MCF 10A (cell line): ENCODE measurements around the gene REST. TPM values are rescaled to one million over a fixed set of nuclear protein-coding genes. Genes with fewer than 3 reads are reported as not detected.

ENCODE experiments used
- BruUV-seq: library from RNA; stranded (reverse); fragments of 400-500 nt; replicated peaks from 2 replicates; lab custom pipeline; 2021; lab: Mats Ljungman, UMichigan
- CTCF ChIA-PET: fragments of 300-600 bp; sonication (Branson Sonifier 250); formaldehyde crosslinking; extraction: SDS; loops from one replicate; lab custom pipeline; 2021; ENCODE audit warnings: antibody characterized with exemption, inconsistent platforms; lab: Yijun Ruan, JAX
- POLR2A ChIA-PET: fragments of 300-600, 350-650 bp; sonication (Branson Sonifier 250); formaldehyde crosslinking; extraction: SDS; loops from one replicate; lab custom pipeline; 2020; ENCODE audit warnings: antibody characterized with exemption, inconsistent platforms; lab: Yijun Ruan, JAX
- DNase-seq: peaks from one replicate; pipeline ENCODE4 v3.0.0-alpha.2; 2018; ENCODE audit not compliant: unreplicated experiment
- H3K27ac Mint-ChIP-seq: one replicate; pipeline ENCODE4 v1.8.0; 2022; ENCODE audit warnings: mild to moderate bottlenecking, low read depth, mixed read lengths; ENCODE audit not compliant: unreplicated experiment
- H3K27me3 Mint-ChIP-seq: one replicate; pipeline ENCODE4 v1.8.0; 2022; ENCODE audit warnings: mixed read lengths; ENCODE audit not compliant: insufficient read depth, unreplicated experiment
- H3K36me3 Mint-ChIP-seq: one replicate; pipeline ENCODE4 v1.8.0; 2022; ENCODE audit warnings: mild to moderate bottlenecking, moderate library complexity, mixed read lengths; ENCODE audit not compliant: insufficient read depth, unreplicated experiment
- H3K4me1 Mint-ChIP-seq: one replicate; pipeline ENCODE4 v1.8.0; 2022; ENCODE audit warnings: mixed read lengths; ENCODE audit not compliant: insufficient read depth, unreplicated experiment
- H3K4me3 Mint-ChIP-seq: one replicate; pipeline ENCODE4 v1.8.0; 2022; ENCODE audit warnings: mild to moderate bottlenecking, moderate library complexity, mixed read lengths; ENCODE audit not compliant: unreplicated experiment
- H3K9me3 Mint-ChIP-seq: one replicate; pipeline ENCODE4 v1.8.0; 2022; ENCODE audit warnings: mixed read lengths; ENCODE audit not compliant: unreplicated experiment
- CTCF ChIP-seq: fragments of 200-600 bp; IDR thresholded peaks from one replicate; pipeline ENCODE4 v1.8.0; 2022; ENCODE audit warnings: antibody characterized with exemption, mild to moderate bottlenecking; ENCODE audit not compliant: unreplicated experiment
- intact Hi-C: fragments of 100-400 bp; cut with micrococcal nuclease; formaldehyde crosslinking; loops from 2 replicates; pipeline ENCODE4 v1.14.1; 2022
- total RNA-seq: library from RNA; stranded (reverse); gene quantifications from 2 replicates; pipeline ENCODE4 v1.2.3, GENCODE V29; 2022

Gene REST
- total RNA-seq, 1 experiment from 2014 or later = 50.5 TPM

GRCh38 chr4:56906489-56907393 lies 959 bp upstream of the REST start:
- Mint-ChIP-seq H3K9me3 (no peaks in the 10 kb centered on the region), H3K4me1 (peaks cover 18% of the 10 kb centered on the region), H3K36me3 (peaks cover 9% of the 10 kb centered on the region), H3K4me3 (peak overlapping the region; percentile 97), H3K27me3 (no peaks in the 10 kb centered on the region), H3K27ac (peak overlapping the region; percentile 65)
- BruUV-seq = no TSS peak
- ChIA-PET POLR2A (interaction anchor here (1.0 to 5.4 kb wide), 8 partner anchors 9 to 470 kb away, joined by 3 to 165 read pairs (median 10); partner anchors contain the start of genes NOA1, PAICS, POLR2B and PPAT), CTCF (interaction anchor here (0.5 to 1.0 kb wide), 5 partner anchors 9 to 1944 kb away, joined by 3 to 7 read pairs (median 3); no protein-coding TSS in a partner anchor)
- no peak for TF ChIP-seq CTCF
- DNase-seq = no peak
- intact Hi-C loops = no loop called here

- peak overlapping the region; percentile 97 for H3K4me3 Mint-ChIP-seq
- no peaks in the 10 kb centered on the region for H3K27me3 Mint-ChIP-seq
- BruUV-seq = no TSS peak
- POLR2A ChIA-PET = interaction anchor here (0.7 to 5.4 kb wide), 18 partner anchors 9 to 1510 kb away, joined by 3 to 165 read pairs (median 4); partner anchors contain the start of genes AASDH, NOA1, PAICS and POLR2B
- H3K9me3 Mint-ChIP-seq = no peaks in the 10 kb centered on the region
- peak overlapping the region; percentile 85 for H3K27ac Mint-ChIP-seq
- H3K4me1 Mint-ChIP-seq = peaks cover 18% of the 10 kb centered on the region
- CTCF ChIA-PET = interaction anchor here (0.6 to 1.0 kb wide), 5 partner anchors 10 to 426 kb away, joined by 3 read pairs; no protein-coding TSS in a partner anchor
- DNase-seq = peak; percentile 54
- H3K36me3 Mint-ChIP-seq = peaks cover 22% of the 10 kb centered on the region
- no peak for TF ChIP-seq CTCF
- intact Hi-C loops = loop anchor here (2.0 kb wide), 1 partner anchor 68 kb away; the partner anchor contains the start of gene NOA1
Measured at GRCh38 chr4:56908206-56909085, 746 bp downstream of the REST start.

GRCh38 chr4:56909086-56909894 lies 1.6 kb downstream of the REST start:
- no peaks in the 10 kb centered on the region for H3K27me3 Mint-ChIP-seq
- peaks cover 18% of the 10 kb centered on the region for H3K4me1 Mint-ChIP-seq
- peak; percentile 52 for DNase-seq
- BruUV-seq = no TSS peak
- ChIA-PET POLR2A (interaction anchor here (0.6 to 5.4 kb wide), 21 partner anchors 10 to 1208 kb away, joined by 3 to 165 read pairs (median 4); partner anchors contain the start of genes AASDH, NOA1, PAICS and POLR2B), CTCF (interaction anchor here (0.6 to 1.0 kb wide), 6 partner anchors 10 to 427 kb away, joined by 3 read pairs; no protein-coding TSS in a partner anchor)
- intact Hi-C loops = loop anchor here (2.0 kb wide), 1 partner anchor 68 kb away; the partner anchor contains the start of gene NOA1
- H3K9me3 Mint-ChIP-seq = no peaks in the 10 kb centered on the region
- peak overlapping the region; percentile 85 for H3K27ac Mint-ChIP-seq
- H3K36me3 Mint-ChIP-seq = peaks cover 30% of the 10 kb centered on the region
- H3K4me3 Mint-ChIP-seq = peak overlapping the region; percentile 97
- TF ChIP-seq CTCF = no peak
